A673 (cell line): ENCODE data around the gene GDF10.

Experiments used
- CTCF ChIP-seq: fragments of 300-800, 200-600 bp; sonication (generic); conservative IDR thresholded peaks from 2 replicates; pipeline ENCODE4 v1.5.1; 2017; ENCODE audit warnings: low read depth, mild to moderate bottlenecking, antibody characterized with exemption, low read length, moderate library complexity, mixed read lengths
- EZH2 ChIP-seq: fragments of 200-600 bp; sonication (generic); IDR thresholded peaks from 2 replicates; pipeline ENCODE4 v1.6.1; 2017; ENCODE audit warnings: borderline replicate concordance, low read depth, mild to moderate bottlenecking, mixed read lengths, antibody characterized with exemption, low read length; ENCODE audit not compliant: poor library complexity, severe bottlenecking

- TF ChIP-seq CTCF (no peak), EZH2 (no peak)
These were observed 9.7 kb upstream of the GDF10 start for GRCh38 chr10:47290338-47290737.
